Mucosa of descending colon (tissue), 3 donors: Measurements from ENCODE around the gene NCBP3. TPM values are rescaled to one million over a fixed set of nuclear protein-coding genes. Genes with fewer than 3 reads are reported as not detected.

Experiments
- ATAC-seq: fragments of 200-7000 bp; cut with Tn5 transposase; one replicate; pipeline ENCODE4 v1.9.1; 2020; ENCODE audit warnings: mild to moderate bottlenecking, moderate library complexity
- DNase-seq, 3 donors: peaks; one replicate each; pipeline ENCODE4 v3.0.0-alpha.2; 2020
- H3K36me3 ChIP-seq: fragments of 200-600 bp; one replicate; pipeline ENCODE4 v1.8.0; 2021; ENCODE audit warnings: low read depth, mild to moderate bottlenecking
- H3K4me1 ChIP-seq: fragments of 200-600 bp; one replicate; pipeline ENCODE4 v1.8.0; 2021; ENCODE audit warnings: low read depth, mild to moderate bottlenecking
- H3K4me3 ChIP-seq: fragments of 200-600 bp; one replicate; pipeline ENCODE4 v1.8.0; 2021; ENCODE audit warnings: mild to moderate bottlenecking
- H3K9me3 ChIP-seq: fragments of 200-600 bp; one replicate; pipeline ENCODE4 v1.8.0; 2021; ENCODE audit warnings: mild to moderate bottlenecking
- intact Hi-C, 2 donors: fragments of 100-400 bp; cut with DNase I in 1 of 2; cut with micrococcal nuclease in 1 of 2; formaldehyde crosslinking; loops; one replicate each; pipeline versions ENCODE4 v1.11.0 to v1.11.1; 2022; cut with DNase I, micrococcal nuclease
- total RNA-seq, 3 donors: library from RNA; stranded (reverse); fragmentation: NEBNext Ultra II Directional in 2 of 3; extraction: Animal tissue kit (Norgen Biotek cat#: 25700) in 2 of 3; gene quantifications; one replicate each; pipeline versions ENCODE4 v1.2.1 to v1.2.4, GENCODE V29; 2021 to 2023
- TF ChIP-seq, protein P1 (sequence below): fragments of 200-600 bp; IDR thresholded peaks from one replicate; pipeline ENCODE4 v1.8.0; 2022; ENCODE audit warnings: antibody characterized with exemption, mild to moderate bottlenecking
- donor health status: DM: no; HTN: no; CAD: no; lungs with moderate emphysema.
- donor health status: DM: no; HTN: no; CAD: no.
- donor health status: DM: no; HTN: yes; CAD: no.

NCBP3 gene
- total RNA-seq, 3 donors from 2014 or later, result 39.4 to 50.5 (median 44.7) TPM

DNA sequence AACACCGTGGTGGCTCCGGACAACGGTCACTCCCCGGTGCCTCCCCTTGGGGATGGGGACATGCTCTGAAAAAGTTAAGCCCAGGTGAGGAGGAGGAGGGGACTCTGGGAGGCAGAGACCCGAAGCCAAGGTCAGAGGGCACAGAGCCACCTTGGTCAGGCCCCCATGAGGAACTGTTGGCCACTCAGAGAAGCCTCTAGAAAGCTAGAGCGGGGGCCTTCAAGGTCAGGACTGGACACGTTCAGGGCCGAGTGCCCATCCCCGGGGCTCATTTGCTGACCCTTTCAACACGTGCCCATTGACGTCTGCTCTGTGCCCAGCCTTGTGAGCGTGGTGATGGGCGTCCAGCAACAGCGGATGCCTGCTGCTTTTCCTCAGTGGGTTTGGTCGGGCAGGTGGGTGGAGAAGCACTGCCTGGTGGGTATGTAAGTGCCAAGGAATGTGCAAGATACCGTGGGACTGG lies 84.1 kb downstream of the NCBP3 start:
- intact Hi-C loops, result no loop called here
- DNase-seq, result no peak
- TF ChIP-seq, protein P1, sequence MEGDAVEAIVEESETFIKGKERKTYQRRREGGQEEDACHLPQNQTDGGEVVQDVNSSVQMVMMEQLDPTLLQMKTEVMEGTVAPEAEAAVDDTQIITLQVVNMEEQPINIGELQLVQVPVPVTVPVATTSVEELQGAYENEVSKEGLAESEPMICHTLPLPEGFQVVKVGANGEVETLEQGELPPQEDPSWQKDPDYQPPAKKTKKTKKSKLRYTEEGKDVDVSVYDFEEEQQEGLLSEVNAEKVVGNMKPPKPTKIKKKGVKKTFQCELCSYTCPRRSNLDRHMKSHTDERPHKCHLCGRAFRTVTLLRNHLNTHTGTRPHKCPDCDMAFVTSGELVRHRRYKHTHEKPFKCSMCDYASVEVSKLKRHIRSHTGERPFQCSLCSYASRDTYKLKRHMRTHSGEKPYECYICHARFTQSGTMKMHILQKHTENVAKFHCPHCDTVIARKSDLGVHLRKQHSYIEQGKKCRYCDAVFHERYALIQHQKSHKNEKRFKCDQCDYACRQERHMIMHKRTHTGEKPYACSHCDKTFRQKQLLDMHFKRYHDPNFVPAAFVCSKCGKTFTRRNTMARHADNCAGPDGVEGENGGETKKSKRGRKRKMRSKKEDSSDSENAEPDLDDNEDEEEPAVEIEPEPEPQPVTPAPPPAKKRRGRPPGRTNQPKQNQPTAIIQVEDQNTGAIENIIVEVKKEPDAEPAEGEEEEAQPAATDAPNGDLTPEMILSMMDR, result no peak
- H3K36me3 ChIP-seq, result no peaks in the 10 kb centered on the region
- no peaks in the 10 kb centered on the region for H3K9me3 ChIP-seq
- ATAC-seq, result no peak
- no peak overlapping the region for H3K4me3 ChIP-seq
- H3K4me1 ChIP-seq, result no peaks in the 10 kb centered on the region

DNA sequence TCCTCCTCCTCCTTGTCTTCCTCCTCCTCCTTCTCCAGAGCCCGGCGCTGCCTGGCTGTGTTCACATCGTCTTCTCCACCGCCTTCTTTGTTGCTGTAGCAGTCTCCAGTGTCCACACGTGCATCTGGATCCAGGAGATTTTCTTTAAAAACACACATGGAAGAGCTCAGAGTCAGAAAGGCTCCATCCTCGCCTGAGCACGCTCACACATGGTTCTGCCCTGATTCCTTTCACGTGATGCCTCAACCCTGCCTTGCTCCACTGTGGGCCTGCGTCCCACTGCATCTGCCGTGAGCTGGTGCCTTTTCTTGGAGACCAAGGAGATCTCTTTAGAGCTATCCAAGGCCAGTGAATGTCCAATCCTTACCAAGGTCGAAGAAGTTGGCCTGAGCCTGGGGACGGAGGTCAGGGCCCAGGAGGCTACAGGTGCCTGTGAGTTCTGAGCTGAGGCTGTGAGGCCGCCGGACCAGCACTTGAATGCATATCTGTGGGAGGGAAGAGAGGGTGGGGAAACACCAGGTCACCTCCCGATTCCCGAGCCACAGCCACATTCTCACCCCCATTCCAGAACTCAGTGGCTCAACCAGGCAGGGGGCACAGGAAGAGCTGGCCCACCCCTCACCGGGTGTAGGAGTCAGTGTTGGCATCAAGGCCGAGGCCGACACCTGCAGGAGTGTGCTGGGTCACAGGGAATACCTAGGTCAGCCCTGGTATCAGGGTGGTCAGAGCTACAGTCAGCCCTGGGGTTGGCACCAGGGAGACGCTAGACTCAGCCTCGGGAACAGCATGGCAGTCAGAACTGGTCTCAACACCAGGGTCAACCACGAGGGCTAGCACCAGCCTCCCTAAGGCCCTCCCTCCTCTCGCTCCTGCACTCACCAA lies 84.8 kb downstream of the NCBP3 start:
- H3K4me3 ChIP-seq, result no peak overlapping the region
- no peaks in the 10 kb centered on the region for H3K4me1 ChIP-seq
- H3K36me3 ChIP-seq, result no peaks in the 10 kb centered on the region
- ATAC-seq (no peak), DNase-seq (no peak)
- TF ChIP-seq, protein P1, result no peak
- no peaks in the 10 kb centered on the region for H3K9me3 ChIP-seq
- intact Hi-C loops, result no loop called here

DNA sequence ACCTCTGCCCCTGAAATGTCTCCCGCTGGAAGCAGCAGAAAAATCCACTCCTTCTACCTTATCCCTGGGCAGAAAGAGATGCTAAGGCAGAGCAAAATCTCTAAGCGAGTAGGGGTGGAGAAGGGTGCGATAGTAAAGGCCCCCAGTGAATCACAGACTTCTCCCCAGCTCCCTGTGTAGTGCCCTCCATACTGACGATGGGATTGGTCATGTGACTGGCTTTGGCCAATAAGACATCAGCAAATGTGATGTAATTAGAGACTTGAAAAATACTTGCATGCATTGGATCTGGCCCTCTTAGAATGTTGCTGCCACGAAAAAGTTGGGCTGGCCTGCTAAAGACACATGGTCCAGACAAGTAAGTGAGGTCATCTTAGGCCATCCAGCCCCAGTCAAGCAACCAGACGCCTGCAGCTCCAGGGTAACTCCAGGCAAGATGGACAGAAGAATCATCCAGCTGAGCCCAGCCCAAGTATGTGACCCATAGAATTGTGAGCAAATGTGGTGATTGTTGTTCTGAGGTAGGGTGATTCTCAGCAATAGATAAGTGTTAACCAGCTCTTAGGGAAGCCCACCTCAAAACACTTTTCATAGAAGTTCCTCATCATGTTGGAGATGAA lies 86.3 kb downstream of the NCBP3 start:
- Histone ChIP-seq H3K9me3 (no peaks in the 10 kb centered on the region), H3K4me1 (no peaks in the 10 kb centered on the region), H3K4me3 (no peak overlapping the region), H3K36me3 (no peaks in the 10 kb centered on the region)
- no peak for ATAC-seq
- TF ChIP-seq, protein P1, result no peak
- intact Hi-C loops, result no loop called here
- DNase-seq, result no peak

DNA sequence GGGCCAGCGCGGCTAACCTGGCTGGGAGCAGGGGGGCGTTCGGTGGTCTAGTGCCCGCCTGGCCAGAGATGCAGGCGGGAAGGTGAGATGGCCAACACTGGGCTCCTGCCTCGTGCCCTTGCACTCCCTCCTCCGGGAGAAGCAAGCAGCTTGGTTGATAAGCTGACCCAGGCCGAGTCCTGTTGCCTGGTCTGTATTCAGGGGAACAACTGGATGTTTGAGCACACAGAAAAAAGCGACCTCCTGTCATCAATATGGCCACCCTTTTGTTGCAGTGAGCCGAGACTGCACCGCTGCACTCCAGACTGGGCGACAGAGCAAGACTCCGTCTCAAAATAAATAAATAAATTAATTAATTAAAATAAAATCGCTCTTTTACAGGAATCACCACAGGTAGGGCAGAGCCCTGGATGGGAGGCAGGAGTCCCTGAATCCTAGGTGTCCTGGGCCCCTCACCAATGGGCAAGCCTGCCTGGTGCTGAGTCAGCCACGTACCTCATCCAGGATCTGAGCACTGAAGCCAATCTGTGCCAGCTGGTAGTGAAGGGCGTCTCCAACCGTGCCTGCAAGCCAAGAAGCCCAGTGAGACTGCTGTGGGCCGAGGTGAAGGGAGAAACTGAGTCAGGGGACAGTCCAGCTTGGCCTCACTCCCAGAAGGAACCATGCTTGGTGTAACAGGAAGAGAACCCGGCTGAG lies 90.6 kb downstream of the NCBP3 start:
- TF ChIP-seq, protein P1, result no peak
- no peaks in the 10 kb centered on the region for H3K4me1 ChIP-seq
- no peaks in the 10 kb centered on the region for H3K36me3 ChIP-seq
- no peak overlapping the region for H3K4me3 ChIP-seq
- ATAC-seq (no peak), DNase-seq (peak in 1 of 3 donors; percentile 21)
- no peaks in the 10 kb centered on the region for H3K9me3 ChIP-seq
- intact Hi-C loops, result no loop called here

DNA sequence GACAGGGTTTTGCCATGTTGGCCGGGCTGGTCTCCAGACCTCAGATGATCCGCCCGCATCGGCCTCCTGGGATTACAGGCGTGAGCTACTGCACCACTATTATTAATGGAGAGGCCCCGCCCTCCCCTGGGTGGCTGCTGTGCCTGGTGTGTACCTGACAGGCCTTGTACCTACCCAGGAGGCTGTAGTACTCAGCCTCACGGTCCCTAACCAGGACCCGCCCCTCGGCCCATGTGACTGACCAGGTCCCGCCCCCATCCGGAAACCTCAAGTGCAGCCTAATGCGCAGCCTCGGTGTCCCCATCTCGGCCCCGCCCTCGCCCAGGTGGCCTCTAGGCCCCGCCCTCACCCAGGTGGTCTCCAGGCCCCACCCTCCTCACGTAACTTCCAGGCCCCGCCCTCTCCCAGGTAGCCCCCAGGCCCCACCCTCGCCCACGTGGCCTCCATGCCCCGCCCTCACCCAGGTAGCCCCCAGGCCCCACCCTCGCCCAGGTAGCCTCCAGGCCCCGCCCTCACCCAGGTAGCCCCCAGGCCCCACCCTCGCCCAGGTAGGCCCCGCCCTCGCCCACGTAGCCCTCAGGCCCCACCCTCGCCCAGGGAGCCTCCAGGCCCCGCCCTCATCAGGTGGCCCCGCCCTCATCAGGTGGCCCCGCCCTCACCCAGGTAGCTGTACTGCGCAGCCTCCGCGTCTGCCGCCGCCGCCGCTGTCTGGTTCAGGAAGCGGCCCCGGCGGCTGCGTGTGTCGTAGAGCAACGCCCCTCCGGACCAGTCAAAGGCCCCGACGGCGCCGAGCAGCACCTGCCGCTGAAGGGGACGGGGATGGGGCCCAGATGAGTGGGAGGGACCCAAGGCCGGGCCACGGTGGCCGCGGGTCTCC lies 91.3 kb downstream of the NCBP3 start:
- Histone ChIP-seq H3K36me3 (no peaks in the 10 kb centered on the region), H3K9me3 (no peaks in the 10 kb centered on the region), H3K4me1 (no peaks in the 10 kb centered on the region), H3K4me3 (no peak overlapping the region)
- peak; percentile 96 for DNase-seq
- TF ChIP-seq, protein P1, result no peak
- intact Hi-C loops, result no loop called here
- peak; percentile 95 for ATAC-seq
